Ovary (tissue), 9 donors: ENCODE results near the gene SCN11A. TPM values are rescaled to one million over a fixed set of nuclear protein-coding genes. Genes with fewer than 3 reads are reported as not detected.

ENCODE experiments used
- DNase-seq, 5 donors: peaks; one replicate each; pipeline ENCODE4 v3.0.0-alpha.2; 2019 to 2020
- H3K27ac ChIP-seq, 2 donors: fragments of 200-600 bp; one replicate each; pipeline versions ENCODE4 v1.5.1 to v1.8.0; 2019 to 2022
- H3K27me3 ChIP-seq: fragments of 200-600 bp; one replicate; pipeline ENCODE4 v1.8.0; 2022
- H3K36me3 ChIP-seq: fragments of 200-600 bp; sonication (generic); one replicate; pipeline ENCODE4 v1.5.1; 2019
- H3K4me1 ChIP-seq: one replicate; pipeline ENCODE4 v1.8.1; 2013; ENCODE audit warnings: mild to moderate bottlenecking, moderate library complexity; ENCODE audit not compliant: insufficient read depth
- H3K4me3 ChIP-seq: fragments of 200-600 bp; sonication (generic); one replicate; pipeline ENCODE4 v1.5.1; 2017
- H3K9me3 ChIP-seq, 2 donors: fragments of 200-600 bp in 1 of 2; sonication (generic) in 1 of 2; one replicate each; pipeline versions ENCODE4 v1.5.1 to v1.8.1; 2013 to 2019; ENCODE audit warnings: mild to moderate bottlenecking in 1 of 2, moderate library complexity in 1 of 2
- EP300 ChIP-seq: sonication (generic); formaldehyde crosslinking; IDR thresholded peaks from one replicate; pipeline ENCODE4 v1.6.1; 2017; ENCODE audit warnings: antibody characterized with exemption
- POLR2A ChIP-seq: fragments of 450-650 bp; IDR thresholded peaks from one replicate; pipeline ENCODE4 v1.6.1; 2017; ENCODE audit warnings: antibody characterized with exemption, mild to moderate bottlenecking, moderate library complexity
- WGBS, 3 donors: extraction: QIAGEN DNeasy Blood & Tissue Kit in 1 of 3; methylation state at CpG; one replicate each; pipeline versions ENCODE4 v1.1.5 to v1.1.7; 2013 to 2017; 5-methylcytosine and 5-hydroxymethylcytosine counted together
- intact Hi-C, 4 donors: fragments of 100-400 bp; cut with DNase I; formaldehyde crosslinking; loops; one replicate each; pipeline versions ENCODE4 v1.11.0 to v1.15.1; 2022 to 2023
- polyA plus RNA-seq, 2 donors: library from polyadenylated mRNA; stranded (reverse); fragments of 200-250 nt in 1 of 2; fragments of 350-450 nt in 1 of 2; fragmentation: Illumina TruSeq in 1 of 2; extraction: RNeasy Lipid Tissue Mini Kit (QIAGEN cat#74804) in 1 of 2; gene quantifications; one replicate each; pipeline ENCODE4 v1.2.3, GENCODE V29; 2013 to 2014
- total RNA-seq, 7 donors: library from RNA; depleted of rRNA in 2 of 7; stranded (reverse); fragments of >200 nt in 2 of 7; fragmentation: NEBNext Ultra II Directional in 3 of 7; extraction: Animal tissue kit (Norgen Biotek cat#: 25700) in 3 of 7; gene quantifications; one replicate each; pipeline versions ENCODE4 v1.1.0 to v1.2.4, GENCODE V29; 2016 to 2023
- TF ChIP-seq, protein P1 (sequence below), 3 donors: fragments of 450-650 bp in 2 of 3; fragments of 200-600 bp in 1 of 3; IDR thresholded peaks; one replicate each; pipeline versions ENCODE4 v1.5.1 to v1.8.0; 2016 to 2022; ENCODE audit warnings: antibody characterized with exemption in 3 of 3, mild to moderate bottlenecking in 1 of 3
- donor health status: DM: no; HTN: no; CAD: no; lungs with moderate emphysema.
- donor health status: DM: no; HTN: no; CAD: no.
- donor health status: Bipolar disorder and iron deficiency.
- donor health status: DM: yes; HTN: yes; CAD: no.
- donor health status: DM: no; HTN: no; CAD: no.
- donor health status: DM: yes; HTN: yes; CAD: no.

The SCN11A gene
- total and polyA plus RNA-seq, 9 donors = under 0.01 to 0.34 (median 0.13) TPM

DNA sequence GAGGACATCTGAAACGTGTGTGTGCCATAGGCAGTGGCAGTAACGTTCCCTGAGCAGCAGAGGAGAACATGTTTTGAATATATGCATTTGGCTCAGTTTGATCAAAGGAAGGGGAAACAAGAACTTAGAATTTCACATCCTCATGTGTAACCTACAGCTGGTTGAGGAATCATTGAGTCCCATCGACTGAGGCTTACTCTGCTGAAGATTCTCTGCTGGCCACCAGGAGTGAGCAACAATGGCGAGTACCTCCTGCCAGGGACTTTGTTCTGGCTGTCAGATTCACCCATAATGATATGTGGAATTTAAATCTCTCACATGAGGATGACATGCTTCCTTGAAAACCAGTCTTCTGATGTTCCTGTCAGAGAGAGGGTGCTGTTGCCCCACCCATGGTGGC, 34.4 kb upstream of the SCN11A start:
- Histone ChIP-seq H3K27me3 (no peaks in the 10 kb centered on the region), H3K9me3 (no peaks in the 10 kb centered on the region), H3K36me3 (no peaks in the 10 kb centered on the region), H3K4me1 (peaks cover 2% of the 10 kb centered on the region), H3K27ac (no peak overlapping the region), H3K4me3 (no peak overlapping the region)
- TF ChIP-seq POLR2A (no peak), EP300 (no peak)
- TF ChIP-seq, protein P1, sequence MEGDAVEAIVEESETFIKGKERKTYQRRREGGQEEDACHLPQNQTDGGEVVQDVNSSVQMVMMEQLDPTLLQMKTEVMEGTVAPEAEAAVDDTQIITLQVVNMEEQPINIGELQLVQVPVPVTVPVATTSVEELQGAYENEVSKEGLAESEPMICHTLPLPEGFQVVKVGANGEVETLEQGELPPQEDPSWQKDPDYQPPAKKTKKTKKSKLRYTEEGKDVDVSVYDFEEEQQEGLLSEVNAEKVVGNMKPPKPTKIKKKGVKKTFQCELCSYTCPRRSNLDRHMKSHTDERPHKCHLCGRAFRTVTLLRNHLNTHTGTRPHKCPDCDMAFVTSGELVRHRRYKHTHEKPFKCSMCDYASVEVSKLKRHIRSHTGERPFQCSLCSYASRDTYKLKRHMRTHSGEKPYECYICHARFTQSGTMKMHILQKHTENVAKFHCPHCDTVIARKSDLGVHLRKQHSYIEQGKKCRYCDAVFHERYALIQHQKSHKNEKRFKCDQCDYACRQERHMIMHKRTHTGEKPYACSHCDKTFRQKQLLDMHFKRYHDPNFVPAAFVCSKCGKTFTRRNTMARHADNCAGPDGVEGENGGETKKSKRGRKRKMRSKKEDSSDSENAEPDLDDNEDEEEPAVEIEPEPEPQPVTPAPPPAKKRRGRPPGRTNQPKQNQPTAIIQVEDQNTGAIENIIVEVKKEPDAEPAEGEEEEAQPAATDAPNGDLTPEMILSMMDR (IDR thresholded peaks at IDR 0.05) = no peak
- no peak for DNase-seq
- intact Hi-C loops = no loop called here
- 90 to 93% (median 91%) methylated on average over 4 of the region's 4 CpGs for WGBS, 3 donors

DNA sequence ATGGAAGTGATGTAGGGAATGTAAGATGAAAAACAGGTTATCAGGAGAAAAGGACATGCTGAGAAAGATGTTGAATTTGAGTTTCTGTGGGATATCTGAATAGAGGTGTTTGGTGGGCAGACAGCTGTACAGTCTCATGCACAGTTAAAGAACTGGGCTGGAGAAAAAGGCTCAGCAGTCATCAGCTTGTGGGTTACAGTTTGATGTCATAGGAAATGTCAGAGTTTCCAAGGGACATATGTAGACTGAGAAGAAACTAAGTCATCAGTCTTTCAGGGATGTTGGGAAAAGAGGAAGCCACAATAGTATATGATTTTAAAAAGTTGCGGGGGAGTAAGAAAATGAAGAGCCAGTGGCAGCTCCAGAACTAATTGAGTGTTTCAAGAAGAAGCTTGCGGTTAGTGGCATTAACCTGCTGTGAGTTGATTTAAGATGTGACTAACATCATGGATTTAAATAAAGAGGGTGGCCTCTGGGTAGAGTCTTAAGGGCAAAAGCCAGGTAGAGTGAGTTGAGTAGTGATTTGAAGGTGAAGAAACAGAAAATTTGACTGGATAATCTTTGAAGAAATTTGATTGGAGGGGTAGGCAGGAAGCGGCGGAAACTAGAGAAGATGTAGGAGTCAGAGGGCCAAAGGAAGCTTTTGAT, 31.0 kb upstream of the SCN11A start:
- intact Hi-C loops = no loop called here
- Histone ChIP-seq H3K4me3 (no peak overlapping the region), H3K36me3 (no peaks in the 10 kb centered on the region), H3K27ac (no peak overlapping the region), H3K9me3 (no peaks in the 10 kb centered on the region), H3K27me3 (no peaks in the 10 kb centered on the region), H3K4me1 (peaks cover 2% of the 10 kb centered on the region)
- no peak for DNase-seq
- WGBS, 3 donors = 96 to 98% (median 96%) methylated on average over 4 of the region's 4 CpGs
- no peak for TF ChIP-seq POLR2A

DNA sequence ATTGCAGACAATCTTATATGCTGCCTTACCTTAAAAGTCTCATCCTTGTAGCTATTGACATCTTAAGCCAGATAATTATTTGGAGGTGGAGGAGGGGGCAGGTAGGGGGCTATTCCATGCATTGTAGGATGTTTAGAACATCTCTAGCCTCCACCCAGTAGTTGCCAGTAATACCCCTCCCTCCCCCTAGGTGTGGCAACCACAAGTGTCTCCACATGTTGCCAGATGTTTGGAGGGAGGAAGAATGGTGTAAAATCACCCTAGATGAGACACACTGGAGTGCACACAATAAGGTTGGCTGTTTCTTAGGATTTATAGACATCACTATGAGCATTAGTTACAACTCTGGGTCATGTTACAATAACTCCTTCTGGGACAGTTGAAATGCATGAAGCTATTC, 28.3 kb upstream of the SCN11A start:
- Histone ChIP-seq H3K4me3 (no peak overlapping the region), H3K36me3 (no peaks in the 10 kb centered on the region), H3K27ac (no peak overlapping the region), H3K4me1 (no peaks in the 10 kb centered on the region), H3K9me3 (no peaks in the 10 kb centered on the region), H3K27me3 (no peaks in the 10 kb centered on the region)
- TF ChIP-seq, protein P1 (IDR thresholded peaks at IDR 0.05) = no peak
- no peak for TF ChIP-seq EP300
- no peak for TF ChIP-seq POLR2A
- intact Hi-C loops = no loop called here
- DNase-seq = no peak

DNA sequence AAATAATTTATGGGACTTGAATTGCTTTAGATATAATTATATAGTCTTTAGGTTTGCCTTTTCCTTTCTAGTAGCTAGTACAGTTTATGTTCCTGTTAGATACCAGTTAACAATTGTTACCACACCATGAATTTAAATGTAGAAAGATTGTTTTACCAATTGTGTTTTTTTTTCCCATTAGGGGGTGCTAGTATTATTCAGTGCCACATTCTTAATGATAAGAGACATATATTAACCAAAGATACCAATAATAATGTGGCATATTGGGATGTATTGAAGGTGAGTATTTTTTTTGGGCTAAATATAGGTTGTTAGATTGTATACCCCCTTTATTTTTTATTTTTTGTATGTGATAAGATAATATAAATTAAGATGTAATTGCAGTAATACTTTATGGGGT, 27.8 kb upstream of the SCN11A start:
- H3K4me1 ChIP-seq = no peaks in the 10 kb centered on the region
- H3K4me3 ChIP-seq = no peak overlapping the region
- no peak for DNase-seq
- no peaks in the 10 kb centered on the region for H3K36me3 ChIP-seq
- no peaks in the 10 kb centered on the region for H3K9me3 ChIP-seq
- no peak overlapping the region for H3K27ac ChIP-seq
- no peaks in the 10 kb centered on the region for H3K27me3 ChIP-seq
- intact Hi-C loops = no loop called here
- TF ChIP-seq POLR2A = no peak
- TF ChIP-seq, protein P1 (IDR thresholded peaks at IDR 0.05) = no peak
- no peak for TF ChIP-seq EP300

DNA sequence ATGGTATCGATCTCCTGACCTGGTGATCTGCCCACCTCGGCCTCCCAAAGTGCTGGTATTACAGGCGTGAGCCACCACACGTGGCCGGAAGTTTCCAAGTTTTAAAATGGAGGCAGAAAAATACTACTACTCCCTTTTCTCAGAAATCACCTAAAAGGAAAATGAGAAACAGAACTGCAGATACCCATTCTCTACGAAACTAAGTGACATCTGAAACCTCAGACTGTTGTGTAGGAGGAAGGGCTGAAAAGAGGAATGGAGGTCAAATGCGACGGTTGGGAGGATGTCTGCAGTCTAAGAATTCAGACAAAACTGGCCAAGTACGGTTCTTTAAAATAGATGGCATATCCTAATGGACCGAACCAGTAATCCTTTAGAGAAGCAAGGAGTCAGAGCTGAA, 24.2 kb upstream of the SCN11A start:
- Histone ChIP-seq H3K4me1 (no peaks in the 10 kb centered on the region), H3K27me3 (no peaks in the 10 kb centered on the region), H3K9me3 (no peaks in the 10 kb centered on the region), H3K4me3 (no peak overlapping the region), H3K27ac (no peak overlapping the region), H3K36me3 (no peaks in the 10 kb centered on the region)
- no peak for TF ChIP-seq EP300
- TF ChIP-seq, protein P1 (IDR thresholded peaks at IDR 0.05) = no peak
- TF ChIP-seq POLR2A = no peak
- 93 to 96% (median 95%) methylated on average over 10 of the region's 10 CpGs for WGBS, 3 donors
- intact Hi-C loops = no loop called here
- no peak for DNase-seq
